KBM-7 (cell line): ENCODE results near the gene CYP2C19.
A peak's percentile ranks its signal among the peaks of the same experiment; 100 is the strongest.
"Not testable (repeated sequence)": the region's sequence is repeated elsewhere in the genome, so short reads cannot be mapped to it uniquely, and the experiment has no call there.

ENCODE experiments used
- DNase-seq: peaks from one replicate; pipeline ENCODE4 v3.0.0-alpha.2; 2015
- in situ Hi-C: fragments of 300-500 bp; cut with MboI; formaldehyde crosslinking; loops from 2 replicates; pipeline ENCODE4 v1.14.3; 2020; ENCODE audit warnings: low sequenced_read_pairs, low pct_unique_long_range_greater_than_20kb, mixed read lengths

CYP2C19 gene

DNA sequence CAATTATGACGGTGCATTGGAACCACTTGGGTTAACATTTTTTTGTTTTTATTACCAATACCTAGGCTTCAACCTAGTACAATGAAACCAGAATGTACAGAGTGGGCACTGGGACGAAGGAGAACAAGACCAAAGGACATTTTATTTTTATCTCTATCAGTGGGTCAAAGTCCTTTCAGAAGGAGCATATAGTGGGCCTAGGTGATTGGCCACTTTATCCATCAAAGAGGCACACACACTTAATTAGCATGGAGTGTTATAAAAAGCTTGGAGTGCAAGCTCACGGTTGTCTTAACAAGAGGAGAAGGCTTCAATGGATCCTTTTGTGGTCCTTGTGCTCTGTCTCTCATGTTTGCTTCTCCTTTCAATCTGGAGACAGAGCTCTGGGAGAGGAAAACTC, at the start of gene CYP2C19:
Gene CYP2C19 (plus strand): TSS at position 289 of the 400 bp plus-strand sequence. CDS start 25 bp downstream, at position 314.
- in situ Hi-C loops = no loop called here
- no peak for DNase-seq

- in situ Hi-C loops = no loop called here
- peak; percentile 30 for DNase-seq
Observed at GRCh38 chr10:94725871-94726270, 36.6 kb upstream of the CYP2C19 start.

DNA sequence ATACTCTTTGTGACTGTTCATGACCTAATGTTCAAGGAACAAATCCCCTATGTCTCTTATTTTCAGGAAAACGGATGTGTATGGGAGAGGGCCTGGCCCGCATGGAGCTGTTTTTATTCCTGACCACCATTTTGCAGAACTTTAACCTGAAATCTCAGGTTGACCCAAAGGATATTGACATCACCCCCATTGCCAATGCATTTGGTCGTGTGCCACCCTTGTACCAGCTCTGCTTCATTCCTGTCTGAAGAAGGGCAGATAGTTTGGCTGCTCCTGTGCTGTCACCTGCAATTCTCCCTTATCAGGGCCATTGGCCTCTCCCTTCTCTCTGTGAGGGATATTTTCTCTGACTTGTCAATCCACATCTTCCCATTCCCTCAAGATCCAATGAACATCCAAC, 27.3 kb upstream of the CYP2C19 start:
- DNase-seq = no peak
- in situ Hi-C loops = no loop called here

DNA sequence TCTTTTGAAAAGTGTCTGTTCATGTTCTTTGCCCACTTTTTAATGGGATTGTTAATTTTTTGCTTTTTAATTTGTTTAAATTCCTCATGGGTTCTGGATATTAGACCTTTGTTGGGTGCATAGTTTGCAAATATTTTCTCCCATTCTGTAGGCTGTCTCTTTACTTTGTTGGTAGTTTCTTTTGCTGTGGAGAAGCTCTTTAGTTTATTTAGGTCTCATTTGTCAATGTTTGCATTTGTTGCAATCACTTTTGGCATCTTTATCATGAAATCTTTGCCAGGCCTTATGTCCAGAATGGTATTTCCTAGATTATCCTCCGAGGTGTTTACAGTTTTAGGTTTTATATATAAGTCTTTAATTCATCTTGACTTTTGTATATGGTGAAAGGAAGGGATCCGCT, 23.9 kb upstream of the CYP2C19 start:
- no peak for DNase-seq
- in situ Hi-C loops = no loop called here

DNA sequence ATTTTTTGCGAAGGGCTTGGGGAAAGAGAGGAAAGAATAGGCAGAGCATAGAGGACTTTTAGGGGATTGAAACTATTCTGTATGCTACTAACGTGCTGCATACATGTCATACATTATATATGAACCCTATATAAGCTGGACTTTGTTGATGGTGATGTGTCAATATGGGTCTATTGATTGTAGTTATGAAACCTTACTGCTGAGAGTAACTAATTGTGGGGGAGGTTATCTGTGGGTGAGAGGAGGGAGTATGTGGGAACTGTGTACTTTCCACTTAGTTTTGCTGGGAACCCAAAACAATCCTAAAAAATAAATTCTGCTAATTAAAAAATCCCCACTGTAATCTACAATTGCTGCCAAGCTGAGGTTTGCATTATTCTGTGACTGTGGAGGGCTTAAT, 15.3 kb upstream of the CYP2C19 start:
- no peak for DNase-seq
- in situ Hi-C loops = no loop called here

- DNase-seq = no peak
- in situ Hi-C loops = no loop called here
Observed at GRCh38 chr10:94747838-94748237, 14.6 kb upstream of the CYP2C19 start.

- in situ Hi-C loops = no loop called here
- DNase-seq = no peak
Observed at GRCh38 chr10:94757916-94758315, 4.6 kb upstream of the CYP2C19 start.

DNA sequence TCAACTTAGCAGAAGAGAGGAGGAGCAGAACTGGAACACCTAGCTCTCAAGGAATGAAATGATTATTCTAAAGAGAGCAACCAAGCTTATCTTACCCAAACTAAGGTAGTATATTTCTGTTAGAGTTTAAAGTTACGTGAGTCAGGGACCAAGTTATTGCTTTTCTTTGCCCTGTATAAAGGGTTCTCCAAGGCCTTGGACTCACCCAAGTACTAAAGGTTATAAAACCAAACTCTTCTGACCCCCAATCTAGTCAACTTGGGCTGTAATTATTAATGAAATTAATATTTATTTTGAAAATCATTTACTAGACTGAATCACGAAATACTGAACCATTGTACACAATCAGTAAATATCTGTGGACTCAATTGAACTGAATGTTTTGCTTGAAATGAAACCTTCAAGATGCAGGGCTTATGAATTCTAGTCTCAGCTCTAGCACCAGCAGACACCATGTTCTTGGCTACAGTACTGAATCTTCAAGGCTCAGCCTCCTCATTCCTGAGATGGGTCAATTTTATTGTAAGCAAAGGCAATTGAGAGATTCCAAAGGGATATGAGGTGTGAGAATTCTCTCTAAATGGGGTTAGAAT, 1.8 kb upstream of the CYP2C19 start:
- in situ Hi-C loops = no loop called here
- DNase-seq = no peak

DNA sequence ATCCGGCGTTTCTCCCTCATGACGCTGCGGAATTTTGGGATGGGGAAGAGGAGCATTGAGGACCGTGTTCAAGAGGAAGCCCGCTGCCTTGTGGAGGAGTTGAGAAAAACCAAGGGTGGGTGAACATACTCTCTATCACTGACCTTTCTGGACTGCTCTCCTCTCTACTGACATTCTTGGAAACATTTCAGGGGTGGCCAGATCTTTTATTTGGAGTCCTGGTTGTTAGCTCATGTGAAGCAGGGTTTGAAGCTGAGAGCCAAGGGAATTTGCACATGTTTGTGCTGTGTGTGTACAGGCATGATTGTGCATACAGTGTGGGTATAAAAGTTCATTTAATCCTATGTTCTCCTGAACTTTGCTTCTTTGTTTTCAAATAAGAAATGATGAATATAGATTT, 12.9 kb downstream of the CYP2C19 start:
- in situ Hi-C loops, DNase-seq: not testable (repeated sequence)

DNA sequence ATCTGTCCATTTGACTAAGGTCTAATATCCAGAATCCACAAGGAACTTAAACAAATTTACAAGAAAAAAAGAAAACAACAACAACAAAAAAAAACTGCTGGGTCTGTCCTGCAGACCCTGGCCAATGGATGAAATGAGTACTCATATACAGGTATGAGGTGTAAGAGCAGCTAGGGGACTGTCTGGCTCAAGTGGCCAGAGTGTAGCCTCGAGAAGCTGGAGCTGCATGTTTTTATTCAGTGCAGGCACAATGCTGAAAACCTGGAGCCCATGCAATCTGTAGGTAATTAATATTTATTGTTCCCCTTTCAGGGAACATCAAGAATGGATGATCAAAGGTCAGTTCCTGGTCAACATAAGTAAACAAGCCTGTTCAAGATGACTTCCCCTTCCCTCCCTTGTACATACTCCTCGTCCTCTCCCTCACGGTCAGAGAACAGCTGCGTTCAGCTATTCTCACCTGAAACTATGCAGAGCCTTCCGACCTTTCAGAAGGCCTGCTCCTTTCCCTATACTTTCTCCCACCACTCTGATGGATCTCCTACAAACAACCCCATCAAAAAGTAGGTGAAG, 15.5 kb downstream of the CYP2C19 start:
- in situ Hi-C loops = no loop called here
- no peak for DNase-seq

GRCh38 chr10:94780844-94781243, 18.4 kb downstream of the CYP2C19 start:
- in situ Hi-C loops = no loop called here
- DNase-seq = no peak

GRCh38 chr10:94784256-94784655, 21.8 kb downstream of the CYP2C19 start:
- in situ Hi-C loops = no loop called here
- DNase-seq = no peak

DNA sequence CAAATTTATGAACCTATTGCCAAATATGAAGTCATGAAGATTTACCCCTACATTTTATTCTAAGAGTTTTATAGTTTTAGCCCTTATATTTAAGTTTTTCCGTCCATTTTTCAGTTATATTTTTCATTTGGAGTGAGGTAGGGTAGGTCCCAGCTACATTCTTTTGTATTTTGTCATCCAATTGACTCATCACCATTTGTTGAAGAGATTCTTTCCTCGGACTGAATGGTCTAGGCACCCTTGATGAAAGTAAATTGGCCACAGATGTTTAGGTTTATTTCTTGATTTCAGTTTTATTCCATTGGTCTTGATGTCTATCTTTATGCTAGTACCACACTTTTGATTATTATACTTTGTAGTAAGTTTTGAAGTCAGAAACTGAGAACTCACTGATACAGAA, 22.7 kb downstream of the CYP2C19 start:
- in situ Hi-C loops = no loop called here

DNA sequence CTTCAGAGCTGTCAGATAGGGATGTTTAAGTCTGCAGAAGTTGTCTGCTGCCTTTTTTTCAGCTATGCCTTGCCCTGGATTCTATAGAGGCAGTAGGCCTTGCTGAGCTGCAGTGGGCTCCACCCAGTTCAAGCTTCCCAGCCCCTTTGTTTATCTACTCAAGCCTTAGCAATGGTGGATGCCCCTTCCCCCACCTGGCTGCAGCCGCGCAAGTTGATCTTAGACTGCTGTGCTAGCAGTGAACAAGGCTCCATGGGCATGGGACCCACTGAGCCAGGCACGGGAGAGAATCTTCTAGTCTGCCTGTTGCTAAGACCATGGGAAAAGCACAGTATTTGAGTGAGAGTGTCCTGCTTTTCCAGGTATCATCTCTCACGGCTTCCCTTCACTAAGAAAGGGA, 38.1 kb downstream of the CYP2C19 start:
- in situ Hi-C loops, DNase-seq: not testable (repeated sequence)

More for the DNA sequence above, 22.7 kb downstream of the CYP2C19 start:
- no peak for DNase-seq

DNA sequence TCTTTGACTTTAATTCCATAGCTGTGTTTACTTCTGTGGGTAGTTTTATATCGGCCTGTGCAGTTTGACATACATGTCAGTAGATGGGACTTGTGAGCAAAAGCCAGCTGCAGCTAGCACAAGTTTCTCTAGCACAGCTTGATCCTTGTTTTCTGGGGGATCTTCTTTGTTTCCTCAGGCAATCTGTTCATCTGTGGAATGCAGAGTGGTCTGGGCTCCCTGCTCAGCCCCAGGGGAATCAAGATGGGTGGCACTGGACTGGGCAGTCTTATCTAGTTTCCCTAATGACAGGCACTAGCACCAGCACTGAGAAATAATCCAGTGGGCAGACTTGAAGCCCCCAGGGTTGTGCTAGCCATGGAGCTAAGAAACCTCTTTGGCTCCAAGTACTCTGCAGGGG, 40.8 kb downstream of the CYP2C19 start:
- in situ Hi-C loops = no loop called here
- DNase-seq = no peak

- in situ Hi-C loops, DNase-seq: not testable (repeated sequence)
Observed at GRCh38 chr10:94830025-94830424, 67.5 kb downstream of the CYP2C19 start.

DNA sequence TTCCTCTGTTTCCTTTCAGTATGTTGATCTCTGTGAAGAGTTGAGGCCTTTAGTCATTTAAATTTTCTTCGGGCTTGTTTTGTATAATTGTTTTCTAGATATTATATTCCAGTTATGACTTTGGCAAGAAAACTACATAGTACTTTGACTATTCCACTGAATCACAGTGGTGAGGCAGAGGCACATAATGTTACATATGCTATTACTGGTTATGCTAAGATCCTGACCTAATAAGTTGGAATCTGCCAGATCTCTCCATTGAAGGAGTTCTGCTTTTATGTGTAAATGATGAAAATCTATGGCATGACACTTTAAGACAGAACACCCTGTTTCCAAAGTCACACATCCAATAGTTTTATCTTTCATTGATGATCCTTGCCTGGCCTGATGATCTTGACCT, 83.7 kb downstream of the CYP2C19 start:
- no peak for DNase-seq
- in situ Hi-C loops = no loop called here

DNA sequence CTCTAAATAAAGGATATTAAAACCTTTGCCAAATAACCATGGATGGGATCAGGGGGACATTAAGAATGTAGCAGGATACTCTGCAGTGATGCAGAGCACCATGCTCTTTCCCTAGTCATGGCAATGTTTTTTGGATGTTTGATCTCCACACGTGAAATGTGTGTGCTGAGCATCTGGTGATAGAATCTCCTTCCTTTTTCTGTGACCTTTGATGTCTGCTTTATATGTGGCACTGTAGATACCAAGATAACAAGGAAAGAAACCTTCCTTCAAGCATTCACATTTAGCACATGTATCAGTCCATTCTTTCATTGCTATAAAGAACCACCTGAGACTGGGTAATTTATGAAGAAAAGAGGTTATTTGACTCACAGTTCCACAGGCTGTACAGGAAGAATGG, 88.3 kb downstream of the CYP2C19 start:
- in situ Hi-C loops = no loop called here
- DNase-seq = peak; percentile 14

DNA sequence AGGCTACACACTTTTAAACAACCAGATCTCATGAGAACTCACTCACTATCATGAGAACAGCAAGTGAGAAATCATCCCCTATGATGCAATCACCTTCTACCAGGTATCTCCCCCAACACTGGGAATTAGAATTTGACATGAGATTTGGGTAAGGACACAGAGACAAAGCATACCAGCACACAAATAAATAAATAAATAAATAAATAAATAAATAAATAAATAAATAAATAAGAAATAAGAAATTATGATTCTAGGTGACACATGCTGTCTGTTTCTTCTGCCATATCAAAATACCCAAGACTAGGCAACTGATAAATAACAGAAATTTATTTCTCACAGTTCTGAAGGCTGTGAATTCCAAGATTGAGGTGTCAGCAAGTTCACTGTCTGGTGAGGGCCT, 88.8 kb downstream of the CYP2C19 start:
- in situ Hi-C loops = no loop called here
- DNase-seq = no peak

GRCh38 chr10:94852438-94852837, 90.0 kb downstream of the CYP2C19 start:
- DNase-seq = no peak
- in situ Hi-C loops = no loop called here

DNA sequence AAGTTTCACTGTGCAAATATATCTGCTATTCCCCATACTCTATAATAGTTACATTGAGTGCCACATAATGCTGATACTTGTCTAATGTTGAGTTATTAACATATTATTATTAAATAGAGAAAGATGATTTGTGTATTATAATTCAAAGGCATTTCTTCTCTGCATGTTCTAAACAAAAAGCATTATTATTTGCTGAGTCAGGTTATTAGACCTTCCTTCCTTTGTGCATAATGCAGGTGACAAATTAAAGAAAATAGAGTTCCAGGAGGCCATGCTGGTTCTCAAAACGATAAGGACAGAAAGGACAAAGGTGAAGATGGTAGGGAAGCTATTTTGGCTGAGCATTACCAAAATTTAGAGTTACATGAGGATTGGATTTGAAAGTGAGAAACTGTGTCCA, 90.6 kb downstream of the CYP2C19 start:
- in situ Hi-C loops = no loop called here
- no peak for DNase-seq
